CD14-positive monocyte (primary cell): Measurements from ENCODE around the gene UNC5C. TPM values are rescaled to one million over a fixed set of nuclear protein-coding genes. Genes with fewer than 3 reads are reported as not detected.

Source experiments
- DNase-seq, 3 donors: peaks; one replicate each; pipeline ENCODE4 v3.0.0-alpha.2; 2011 to 2022
- H2AFZ ChIP-seq: 2 replicates; pipeline ENCODE4 v1.6.0; 2012; ENCODE audit warnings: mild to moderate bottlenecking, low read depth, low read length, inconsistent platforms; ENCODE audit not compliant: insufficient read depth, poor library complexity, severe bottlenecking
- H3K27ac ChIP-seq, 2 donors: 1 replicate in 1 of 2; 2 replicates in 1 of 2; pipeline ENCODE4 v1.5.1; 2012 to 2013; ENCODE audit warnings: low read length in 2 of 2, control low read depth in 1 of 2, inconsistent platforms in 1 of 2, low read depth in 1 of 2, mild to moderate bottlenecking in 1 of 2
- H3K27me3 ChIP-seq, 2 donors: one replicate each; pipeline versions ENCODE4 v1.6.0 to v1.6.1; 2011 to 2013; ENCODE audit warnings: low read length in 2 of 2; ENCODE audit not compliant: control insufficient read depth in 2 of 2, insufficient read depth in 2 of 2
- H3K36me3 ChIP-seq, 2 donors: replicated peaks in 1 of 2; 1 replicate in 1 of 2; 2 replicates in 1 of 2; pipeline versions ENCODE4 v1.5.1 to v1.6.1; 2012 to 2013; ENCODE audit warnings: low read length in 2 of 2, control low read depth in 1 of 2, inconsistent platforms in 1 of 2, mild to moderate bottlenecking in 1 of 2; ENCODE audit not compliant: insufficient read depth in 2 of 2, control insufficient read depth in 1 of 2
- H3K4me1 ChIP-seq, 2 donors: 1 replicate in 1 of 2; 2 replicates in 1 of 2; pipeline versions ENCODE4 v1.5.1 to v1.6.1; 2012 to 2013; ENCODE audit warnings: low read length in 2 of 2, control low read depth in 1 of 2, inconsistent platforms in 1 of 2, mild to moderate bottlenecking in 1 of 2, moderate library complexity in 1 of 2; ENCODE audit not compliant: insufficient read depth in 2 of 2, control insufficient read depth in 1 of 2
- H3K4me2 ChIP-seq: replicated peaks from 2 replicates; pipeline ENCODE3; 2012; ENCODE audit warnings: low read length, moderate library complexity, mild to moderate bottlenecking; ENCODE audit not compliant: poor library complexity, severe bottlenecking; ENCODE audit errors: extremely low read depth
- H3K4me3 ChIP-seq, 3 experiments: fragments of 200-600 bp in 1 of 3; sonication (generic) in 1 of 3; replicated peaks in 1 of 3; 1 replicate in 2 of 3; 2 replicates in 1 of 3; pipeline ENCODE4 v1.5.1; 2011 to 2013; ENCODE audit warnings: low read length in 3 of 3, mild to moderate bottlenecking in 3 of 3, control low read depth in 2 of 3, low read depth in 2 of 3, inconsistent platforms in 1 of 3, moderate library complexity in 1 of 3
- H3K79me2 ChIP-seq: 2 replicates; pipeline ENCODE4 v1.6.0; 2012; ENCODE audit warnings: mild to moderate bottlenecking, control low read depth, inconsistent platforms, low read length, moderate library complexity; ENCODE audit not compliant: insufficient read depth
- H3K9ac ChIP-seq: 2 replicates; pipeline ENCODE4 v1.6.0; 2017; ENCODE audit warnings: low read length, mild to moderate bottlenecking; ENCODE audit not compliant: insufficient read depth, poor library complexity, severe bottlenecking
- H3K9me3 ChIP-seq, 2 donors: replicated peaks in 1 of 2; 1 replicate in 1 of 2; 2 replicates in 1 of 2; pipeline versions ENCODE4 v1.5.1 to v1.6.1; 2012 to 2013; ENCODE audit warnings: low read length in 2 of 2, control low read depth in 1 of 2; ENCODE audit not compliant: control insufficient read depth in 1 of 2, insufficient read depth in 1 of 2
- H4K20me1 ChIP-seq: 2 replicates; pipeline ENCODE4 v1.6.0; 2012; ENCODE audit warnings: mild to moderate bottlenecking, low read length, control low read depth, moderate library complexity; ENCODE audit not compliant: insufficient read depth
- H3K27ac Mint-ChIP-seq, 7 donors: one replicate each; pipeline ENCODE4 v1.8.0; 2020; ENCODE audit warnings: mild to moderate bottlenecking in 7 of 7, mixed read lengths in 7 of 7, moderate library complexity in 6 of 7, inconsistent platforms in 2 of 7
- H3K27me3 Mint-ChIP-seq, 3 donors: one replicate each; pipeline ENCODE4 v1.8.0; 2021 to 2022; ENCODE audit warnings: low read depth in 3 of 3, mild to moderate bottlenecking in 3 of 3, mixed read lengths in 3 of 3, moderate library complexity in 3 of 3, inconsistent platforms in 1 of 3
- H3K36me3 Mint-ChIP-seq, 2 donors: one replicate each; pipeline ENCODE4 v1.8.0; 2020; ENCODE audit warnings: mixed read lengths in 2 of 2, inconsistent platforms in 1 of 2, mild to moderate bottlenecking in 1 of 2
- H3K4me1 Mint-ChIP-seq: one replicate; pipeline ENCODE4 v1.8.0; 2020; ENCODE audit warnings: mild to moderate bottlenecking, mixed read lengths
- H3K4me3 Mint-ChIP-seq, 2 donors: one replicate each; pipeline ENCODE4 v1.8.0; 2020; ENCODE audit warnings: mild to moderate bottlenecking in 2 of 2, mixed read lengths in 2 of 2, moderate library complexity in 1 of 2
- H3K9me3 Mint-ChIP-seq, 7 donors: one replicate each; pipeline ENCODE4 v1.8.0; 2020 to 2022; ENCODE audit warnings: mixed read lengths in 7 of 7, mild to moderate bottlenecking in 6 of 7, moderate library complexity in 6 of 7, inconsistent platforms in 2 of 7
- WGBS: methylation state at CpG from one replicate; pipeline ENCODE4 v1.1.5; 2013; ENCODE audit warnings: missing lambda C conversion rate; ENCODE audit not compliant: insufficient coverage; 5-methylcytosine and 5-hydroxymethylcytosine counted together
- intact Hi-C, 2 donors: fragments of 100-400 bp; cut with micrococcal nuclease; formaldehyde crosslinking; loops; one replicate each; pipeline versions ENCODE4 v1.15.0 to v1.15.1; 2023
- polyA plus RNA-seq, 3 donors: library from polyadenylated mRNA; depleted of rRNA in 1 of 3; unstranded in 2 of 3; stranded (reverse) in 1 of 3; fragments of 300-500 nt in 2 of 3; fragments of >200 nt in 1 of 3; fragmentation: Illumina TruSeq in 2 of 3; gene quantifications; 1 replicate in 2 of 3; 2 replicates in 1 of 3; pipeline ENCODE4 v1.2.3, GENCODE V29; 2012 to 2021
- TF ChIP-seq, protein P1 (sequence below): fragments of 200-600 bp; IDR thresholded peaks from one replicate; pipeline ENCODE4 v1.8.0; 2022; ENCODE audit warnings: antibody characterized with exemption, mild to moderate bottlenecking

The UNC5C gene
- polyA plus RNA-seq, 3 donors: 0.03 TPM; not detected in 2

DNA sequence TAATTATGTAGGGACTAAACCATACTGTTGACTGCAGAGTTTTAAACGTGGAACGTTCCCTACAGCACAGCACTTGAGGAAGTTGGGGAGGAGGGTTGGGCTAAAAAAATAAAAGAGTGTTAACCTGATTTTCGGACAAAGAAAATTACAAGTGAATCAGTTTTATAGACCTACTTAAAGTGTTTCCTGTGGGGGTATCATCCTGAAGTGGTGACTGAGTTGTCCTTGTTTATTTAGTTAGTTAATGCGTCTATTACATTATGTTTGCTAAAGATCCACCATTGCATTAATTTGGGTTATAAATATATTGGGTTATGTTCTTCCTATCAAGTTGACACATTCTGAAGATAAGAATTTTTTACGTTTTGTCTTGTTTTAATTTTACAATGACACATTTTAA, 14.7 kb downstream of the UNC5C start:
- Histone ChIP-seq H3K9me3 (no peaks in the 10 kb centered on the region), H3K4me2 (no peak overlapping the region), H3K27ac (no peak overlapping the region), H3K9ac (no peak overlapping the region), H3K27me3 (no peaks in the 10 kb centered on the region), H3K4me1 (no peaks in the 10 kb centered on the region), H3K4me3 (no peak overlapping the region), H2AFZ (no peak overlapping the region), H3K36me3 (no peaks in the 10 kb centered on the region), H4K20me1 (no peaks in the 10 kb centered on the region), H3K79me2 (no peaks in the 10 kb centered on the region)
- Mint-ChIP-seq H3K4me3 (no peak overlapping the region), H3K36me3 (no peaks in the 10 kb centered on the region), H3K9me3 (no peaks in the 10 kb centered on the region), H3K27me3 (peaks cover 0 to 2% (median 0%) of the 10 kb centered on the region in 3 donors), H3K27ac (no peak overlapping the region), H3K4me1 (no peaks in the 10 kb centered on the region)
- WGBS: no CpG with 5 or more reads among the region's 5 CpGs
- TF ChIP-seq, protein P1, sequence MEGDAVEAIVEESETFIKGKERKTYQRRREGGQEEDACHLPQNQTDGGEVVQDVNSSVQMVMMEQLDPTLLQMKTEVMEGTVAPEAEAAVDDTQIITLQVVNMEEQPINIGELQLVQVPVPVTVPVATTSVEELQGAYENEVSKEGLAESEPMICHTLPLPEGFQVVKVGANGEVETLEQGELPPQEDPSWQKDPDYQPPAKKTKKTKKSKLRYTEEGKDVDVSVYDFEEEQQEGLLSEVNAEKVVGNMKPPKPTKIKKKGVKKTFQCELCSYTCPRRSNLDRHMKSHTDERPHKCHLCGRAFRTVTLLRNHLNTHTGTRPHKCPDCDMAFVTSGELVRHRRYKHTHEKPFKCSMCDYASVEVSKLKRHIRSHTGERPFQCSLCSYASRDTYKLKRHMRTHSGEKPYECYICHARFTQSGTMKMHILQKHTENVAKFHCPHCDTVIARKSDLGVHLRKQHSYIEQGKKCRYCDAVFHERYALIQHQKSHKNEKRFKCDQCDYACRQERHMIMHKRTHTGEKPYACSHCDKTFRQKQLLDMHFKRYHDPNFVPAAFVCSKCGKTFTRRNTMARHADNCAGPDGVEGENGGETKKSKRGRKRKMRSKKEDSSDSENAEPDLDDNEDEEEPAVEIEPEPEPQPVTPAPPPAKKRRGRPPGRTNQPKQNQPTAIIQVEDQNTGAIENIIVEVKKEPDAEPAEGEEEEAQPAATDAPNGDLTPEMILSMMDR: no peak
- intact Hi-C loops: no loop called here
- DNase-seq: no peak

DNA sequence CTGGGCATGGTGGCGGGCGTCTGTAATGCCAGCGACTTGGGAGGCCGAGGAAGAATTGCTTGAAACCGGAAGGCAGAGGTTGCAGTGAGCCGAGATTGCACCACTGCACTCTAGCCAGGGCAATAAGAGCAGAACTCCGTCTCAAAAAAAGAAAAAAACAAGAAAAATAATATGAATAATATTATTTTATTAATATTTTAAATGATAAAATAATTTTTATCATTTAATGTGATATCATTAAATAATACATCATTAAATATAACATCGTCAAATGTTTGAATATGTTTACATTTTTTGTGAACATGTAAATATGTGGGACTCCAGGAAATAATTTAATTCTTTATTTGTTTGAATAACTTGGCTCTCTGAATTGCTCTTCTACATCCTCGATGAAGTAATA, 15.5 kb downstream of the UNC5C start:
- WGBS: 100% methylated on average over 1 of the region's 9 CpGs
- Histone ChIP-seq H3K4me1 (no peaks in the 10 kb centered on the region), H3K9me3 (no peaks in the 10 kb centered on the region), H3K79me2 (no peaks in the 10 kb centered on the region), H3K36me3 (no peaks in the 10 kb centered on the region), H3K4me3 (no peak overlapping the region), H2AFZ (no peak overlapping the region), H3K4me2 (no peak overlapping the region), H4K20me1 (no peaks in the 10 kb centered on the region), H3K27ac (no peak overlapping the region), H3K9ac (no peak overlapping the region), H3K27me3 (no peaks in the 10 kb centered on the region)
- TF ChIP-seq, protein P1: no peak
- Mint-ChIP-seq H3K36me3 (no peaks in the 10 kb centered on the region), H3K4me3 (no peak overlapping the region), H3K4me1 (no peaks in the 10 kb centered on the region), H3K27me3 (peaks cover 0 to 4% (median 0%) of the 10 kb centered on the region in 3 donors), H3K27ac (no peak overlapping the region), H3K9me3 (no peaks in the 10 kb centered on the region)
- DNase-seq: no peak
- intact Hi-C loops: no loop called here
